GM19099 (cell line): ENCODE data around the gene RNF187.

ENCODE experiments used
- POLR2A ChIP-seq: IDR thresholded peaks from 3 replicates; pipeline ENCODE4 v1.6.1; 2011; ENCODE audit warnings: low read depth; ENCODE audit not compliant: insufficient read length; ENCODE audit errors: extremely low read depth

Gene RNF187

DNA sequence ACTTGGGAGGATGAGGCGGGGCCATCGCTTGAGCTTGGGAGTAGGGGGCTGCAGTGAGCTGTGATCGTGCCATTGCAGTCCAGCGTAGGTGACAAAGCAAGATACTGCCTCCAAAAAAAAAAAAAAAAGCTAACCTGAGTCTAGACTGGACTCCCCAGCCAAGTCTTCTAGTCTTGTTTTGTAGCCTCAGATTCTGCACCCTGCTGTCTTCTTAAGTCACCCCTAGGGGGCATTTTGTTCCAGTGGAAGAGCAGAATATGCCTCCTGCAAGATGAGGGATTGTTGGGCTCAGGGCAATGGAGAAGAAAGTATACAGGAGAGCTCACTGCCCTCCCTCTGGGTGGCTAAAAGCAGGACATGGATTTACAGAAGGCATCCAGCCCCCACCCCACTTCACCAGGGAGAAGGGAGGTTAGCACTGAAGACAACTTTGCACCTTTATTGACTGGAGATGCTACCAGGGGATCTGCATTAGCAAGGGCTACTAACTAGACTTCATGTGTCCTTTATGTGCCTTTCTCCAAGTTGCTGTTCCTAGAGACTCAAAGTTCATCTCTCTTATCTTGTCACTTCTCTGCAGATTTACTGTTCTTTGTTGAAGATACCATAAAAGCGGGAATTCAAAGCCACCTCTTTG lies 15.3 kb upstream of the RNF187 start:
- no peak for TF ChIP-seq POLR2A

DNA sequence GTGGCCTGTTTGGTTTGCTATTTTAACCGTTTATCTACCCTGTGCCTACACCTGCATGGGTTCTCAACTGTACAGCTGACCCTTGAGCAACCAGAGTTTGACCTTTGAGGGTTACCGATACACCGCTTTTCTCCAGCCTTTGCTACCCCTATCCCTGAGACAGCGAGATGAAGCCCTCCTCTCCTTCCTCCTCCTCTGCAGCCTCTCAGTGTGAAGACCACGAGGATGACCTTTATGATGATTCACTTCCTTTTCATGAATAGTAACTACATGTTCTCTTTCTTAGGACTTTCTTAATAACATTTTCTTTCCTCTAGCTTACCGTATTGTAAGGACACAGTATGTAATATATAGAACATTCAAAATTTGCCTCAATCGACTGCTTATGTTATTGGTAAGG lies 14.5 kb upstream of the RNF187 start:
- no peak for TF ChIP-seq POLR2A

DNA sequence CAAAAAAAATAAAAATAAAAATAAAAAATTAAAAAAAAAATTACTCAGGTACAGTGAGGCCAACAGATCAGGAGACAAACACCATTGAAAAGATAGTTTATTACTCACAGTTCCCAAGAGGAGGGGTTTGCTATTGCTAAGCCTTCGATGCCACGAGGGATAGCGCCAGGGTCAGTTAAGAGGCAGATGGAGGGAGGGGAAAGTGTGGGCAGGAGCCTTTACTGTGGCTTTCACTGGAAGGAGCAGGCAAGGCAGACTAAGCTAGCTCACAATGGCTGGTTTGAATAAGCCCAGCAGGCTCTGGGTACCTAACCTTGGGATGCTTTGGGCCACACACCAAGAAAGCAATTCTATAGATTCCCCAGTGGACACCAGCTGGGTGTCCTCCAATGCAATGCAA lies 12.7 kb upstream of the RNF187 start:
- no peak for TF ChIP-seq POLR2A

DNA sequence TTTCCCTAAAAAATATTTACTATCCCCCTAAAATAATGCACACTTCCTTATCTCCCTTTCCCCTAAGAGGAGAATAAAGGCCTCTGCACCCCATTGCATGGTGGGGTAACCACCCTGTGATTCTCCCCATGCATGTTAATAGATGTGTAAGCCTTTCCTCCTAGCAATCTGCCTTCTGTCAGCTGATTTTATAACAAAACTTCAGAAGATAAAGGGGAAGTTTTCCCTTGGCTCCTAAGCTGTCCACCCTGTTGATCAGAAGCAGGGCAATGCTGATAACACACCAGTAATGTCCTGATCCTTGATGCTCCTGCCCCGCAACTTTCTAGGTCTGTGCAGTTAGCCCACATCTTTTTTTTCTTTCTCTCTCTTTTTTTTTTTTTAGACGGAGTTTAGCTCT lies 11.4 kb upstream of the RNF187 start:
- TF ChIP-seq POLR2A = no peak

DNA sequence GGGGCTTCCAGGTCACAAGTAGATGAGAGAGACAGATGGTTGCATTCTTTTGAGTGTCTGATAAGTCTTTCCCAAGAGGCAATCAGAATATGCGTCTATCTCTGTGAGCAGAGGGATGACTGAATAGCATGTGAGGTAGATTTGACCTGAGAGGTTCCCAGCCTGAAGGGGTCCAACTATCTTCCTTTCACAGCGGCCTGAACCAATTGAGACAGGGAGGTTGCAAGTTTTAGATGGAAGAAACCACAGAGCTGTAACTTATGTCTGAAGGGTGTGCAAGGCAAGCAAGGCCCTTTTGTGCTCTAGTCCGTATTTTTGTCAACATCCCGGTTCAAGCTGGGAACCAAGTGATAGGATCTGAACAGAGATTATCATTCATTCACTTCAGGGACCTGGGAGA lies 9.9 kb upstream of the RNF187 start:
- TF ChIP-seq POLR2A = no peak

DNA sequence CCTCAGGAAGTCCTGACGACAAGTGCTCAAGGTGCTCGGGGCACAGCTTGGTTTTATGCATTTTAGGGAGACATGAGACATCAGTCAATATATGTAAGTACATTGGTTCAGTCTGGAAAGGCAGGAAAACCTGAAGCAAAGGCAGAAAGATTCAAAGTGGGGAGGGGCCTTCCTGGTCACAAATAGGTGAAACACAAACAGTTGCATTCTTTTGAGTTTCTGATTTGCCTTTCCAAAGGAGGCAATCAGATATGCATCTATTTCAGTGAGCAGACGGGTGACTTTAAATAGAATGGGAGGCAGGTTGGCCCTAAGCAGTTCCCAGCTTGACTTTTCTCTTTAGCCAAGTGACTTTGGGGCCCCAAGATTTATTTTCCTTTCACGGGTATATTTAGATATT lies 8.9 kb upstream of the RNF187 start:
- TF ChIP-seq POLR2A = no peak

DNA sequence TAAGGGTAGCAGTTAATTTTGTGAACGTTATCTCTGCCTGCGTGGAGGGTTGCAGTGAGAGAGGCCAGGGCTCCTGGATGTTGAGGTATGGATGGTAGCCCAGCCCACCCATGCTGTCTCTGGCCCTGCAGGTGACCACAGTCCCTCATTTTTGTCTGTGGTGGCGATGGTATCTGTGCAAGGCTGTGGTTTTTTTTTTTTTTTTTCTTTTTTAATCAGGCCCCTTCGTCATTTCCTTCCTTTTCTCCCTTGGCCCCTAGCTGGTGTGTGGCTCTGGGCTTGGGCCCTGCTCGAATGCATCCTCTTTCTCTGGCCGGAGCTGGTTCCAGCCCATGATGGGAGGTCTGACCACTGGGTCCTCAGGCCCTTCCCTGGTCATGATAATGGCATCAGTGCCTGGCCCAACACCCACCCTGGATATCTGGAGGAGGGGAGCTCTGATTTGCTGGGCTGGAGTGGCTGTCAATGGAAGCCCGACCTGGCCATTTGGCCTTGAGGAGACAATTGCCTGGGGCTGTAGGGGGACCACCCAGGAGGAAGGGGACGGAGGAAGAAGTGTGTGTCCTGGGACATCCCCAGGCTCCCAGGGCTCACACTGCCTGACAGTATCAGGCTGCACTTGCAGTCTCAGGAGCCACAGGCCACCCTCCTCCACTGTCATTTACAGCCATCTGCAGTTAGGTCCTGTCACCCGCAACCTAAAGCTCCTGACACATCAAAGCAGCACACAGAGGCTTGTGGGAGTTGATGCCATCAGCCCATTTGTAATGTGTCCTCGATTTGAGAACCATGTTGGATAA lies 8.1 kb upstream of the RNF187 start:
- TF ChIP-seq POLR2A = no peak

DNA sequence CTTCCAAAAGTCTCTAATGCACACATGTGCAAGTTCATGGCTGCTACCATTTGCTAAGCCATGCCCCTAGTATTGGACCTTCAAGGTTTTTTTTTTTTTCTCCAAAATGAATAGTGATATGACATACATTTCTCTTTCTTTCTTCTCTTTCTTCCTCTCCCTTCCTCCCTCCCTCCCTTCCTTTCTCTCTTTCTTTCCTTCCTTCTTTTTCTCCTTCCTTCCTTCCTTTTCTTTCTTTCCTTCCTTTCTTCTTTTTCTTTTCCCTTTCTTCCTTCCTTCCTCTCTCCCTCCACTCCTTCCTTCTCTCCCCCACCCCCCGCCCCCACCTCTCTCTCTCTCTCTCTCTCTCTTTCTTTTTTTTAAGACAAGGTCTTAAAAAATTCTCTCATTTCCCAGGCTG lies 3.4 kb upstream of the RNF187 start:
- no peak for TF ChIP-seq POLR2A

DNA sequence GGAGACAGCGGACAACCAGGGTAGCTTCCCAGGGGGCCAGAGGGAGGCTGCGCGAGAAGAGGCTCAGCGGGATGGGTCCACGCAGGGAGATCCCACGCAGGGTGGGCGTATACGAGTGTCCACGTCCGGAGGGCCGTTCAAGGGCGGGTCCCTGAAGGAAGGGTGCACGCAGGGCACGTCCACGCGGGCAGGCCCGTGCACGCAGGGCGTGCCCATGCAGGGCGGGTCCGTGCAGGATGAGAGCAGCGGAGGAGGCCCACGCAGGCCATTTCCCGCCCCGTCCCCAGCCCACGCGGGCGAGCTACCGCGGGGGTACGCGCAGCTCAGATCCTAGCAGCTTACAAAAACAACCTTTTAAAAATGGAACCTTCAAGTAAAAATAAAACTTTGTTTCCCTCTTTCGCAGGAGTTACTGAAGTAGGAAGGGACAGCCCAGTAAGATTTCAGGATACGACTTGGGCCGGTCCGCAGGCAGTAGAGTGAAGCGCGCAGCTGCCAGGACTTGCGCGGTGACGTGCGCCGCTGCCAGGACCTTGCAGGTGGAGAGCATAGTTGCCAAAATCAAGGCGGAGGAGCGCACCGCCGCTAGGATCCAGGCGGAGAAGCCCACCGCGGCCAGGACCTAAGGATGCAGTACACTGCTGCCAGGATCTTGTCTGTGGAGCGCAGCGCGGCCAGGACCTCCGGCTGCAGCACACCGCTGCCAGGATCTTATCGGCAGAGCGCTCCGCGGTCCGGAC lies 416 bp upstream of the RNF187 start:
- TF ChIP-seq POLR2A = peak; percentile 68

DNA sequence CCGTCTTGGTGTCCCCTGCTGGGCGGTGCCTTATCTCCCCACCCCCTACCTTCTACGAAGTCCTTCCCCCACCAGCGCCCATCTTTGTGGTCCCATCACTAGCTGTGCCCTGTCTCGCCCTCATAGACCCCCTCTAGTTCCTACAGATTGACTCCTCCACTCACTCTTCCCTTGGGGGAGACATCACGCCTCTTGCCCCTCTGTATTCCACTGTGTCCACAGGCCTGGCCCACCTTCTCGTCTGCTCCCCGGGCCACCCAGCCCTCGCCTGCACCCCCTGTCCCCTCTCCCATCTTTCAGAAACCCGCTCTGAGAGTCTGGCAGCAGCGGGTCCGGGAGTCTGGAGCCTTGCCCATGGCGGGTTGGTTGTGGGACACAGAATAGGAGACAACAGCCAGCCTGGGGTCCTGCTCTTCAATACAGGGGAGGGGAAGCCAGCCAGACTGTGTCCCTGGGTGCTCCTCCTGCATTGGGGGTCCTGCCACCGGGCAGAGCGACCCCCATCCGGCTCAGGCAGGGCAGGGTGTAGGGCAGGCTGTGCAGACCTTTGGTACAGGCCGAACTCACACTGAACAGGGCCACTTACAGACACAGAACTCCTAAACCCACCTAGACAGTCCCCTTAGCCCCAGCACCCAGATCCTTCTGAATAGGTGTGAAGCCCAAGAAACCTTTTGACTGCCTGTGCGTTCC lies 1.1 kb downstream of the RNF187 start:
- TF ChIP-seq POLR2A = no peak

DNA sequence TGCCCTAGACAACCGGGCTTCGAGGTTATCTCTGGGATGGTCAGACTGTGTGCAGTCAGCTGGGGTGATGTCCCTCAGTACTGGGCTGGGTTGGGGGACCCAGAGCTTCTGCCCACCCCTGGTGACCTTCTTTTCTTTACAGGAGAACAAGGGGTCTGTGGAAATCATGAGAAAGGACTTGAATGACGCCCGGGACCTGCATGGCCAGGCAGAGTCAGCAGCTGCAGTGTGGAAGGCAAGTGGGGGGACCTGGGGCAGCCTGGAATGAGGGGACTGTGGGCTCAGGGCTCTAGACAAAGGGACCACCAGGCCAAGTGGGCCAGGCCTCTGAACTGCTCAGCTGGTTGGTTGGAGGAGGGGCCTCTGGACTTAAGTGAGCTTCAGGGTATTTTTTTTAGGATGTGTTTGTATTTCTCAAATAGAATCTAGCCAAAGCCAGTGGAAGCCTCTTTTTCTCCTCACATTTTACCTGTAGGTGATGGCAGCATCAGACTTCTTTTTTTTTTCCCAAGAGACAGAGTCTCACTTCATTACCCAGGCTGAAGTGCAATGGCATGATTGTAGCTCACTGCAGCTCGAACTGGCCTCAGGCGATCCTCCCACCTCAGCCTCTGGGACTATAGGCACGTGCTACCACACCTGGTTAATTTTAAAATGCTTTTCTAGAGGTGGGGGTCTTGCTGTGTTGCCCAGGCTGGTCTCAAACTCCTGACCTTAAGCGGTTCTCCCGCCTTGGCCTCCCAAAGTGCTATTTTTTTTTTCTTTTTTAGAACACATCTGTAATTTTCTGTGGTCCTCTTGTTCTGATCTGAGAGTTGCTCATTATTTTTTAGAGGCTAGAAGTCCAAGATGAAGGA lies 1.9 kb downstream of the RNF187 start:
- no peak for TF ChIP-seq POLR2A

DNA sequence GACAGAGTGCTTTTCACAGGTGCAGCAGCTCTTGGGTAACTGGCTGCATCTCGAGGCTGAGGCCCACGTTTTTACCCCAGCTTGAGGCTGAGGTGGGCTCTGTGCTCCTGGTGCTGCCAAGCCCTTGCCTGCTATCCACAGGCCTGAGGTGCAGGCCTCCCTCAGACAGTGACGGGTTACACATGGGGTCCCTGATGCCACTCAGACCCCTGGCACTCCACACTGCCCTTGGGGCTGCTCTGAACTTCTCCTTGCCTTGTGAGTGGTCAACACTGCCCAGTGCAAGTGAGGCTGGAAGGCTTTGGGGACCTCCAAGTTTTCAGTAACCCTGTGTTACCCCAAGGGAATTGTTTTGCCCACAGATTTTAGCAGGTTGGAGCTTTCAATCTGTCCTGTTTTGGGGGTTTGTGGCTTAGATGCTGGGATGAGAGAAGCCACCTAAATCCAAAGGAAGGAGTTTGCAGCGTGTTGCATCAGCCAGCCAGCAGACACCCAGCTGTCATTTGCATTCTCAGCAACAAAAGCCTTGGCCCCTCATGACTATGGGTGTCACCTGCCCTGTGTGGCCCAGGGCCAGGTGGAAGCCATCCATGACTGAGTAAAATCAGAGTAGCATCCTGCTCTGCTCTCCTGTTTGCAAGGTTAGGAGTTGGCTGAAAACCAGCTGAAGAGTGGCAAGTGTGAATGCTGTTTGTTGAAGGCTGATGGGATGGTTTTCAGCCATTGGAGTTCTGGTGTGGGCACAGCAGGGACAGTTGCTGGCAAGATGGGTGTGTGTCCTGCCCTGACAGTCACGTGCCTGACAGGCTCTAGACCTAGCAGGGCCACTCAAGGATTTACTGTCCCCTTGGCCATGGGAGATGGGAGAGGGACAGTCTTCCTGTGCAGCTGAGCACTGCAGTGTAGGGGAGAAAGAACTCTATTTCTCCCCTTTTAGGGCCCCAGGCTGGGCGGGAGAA lies 3.2 kb downstream of the RNF187 start:
- no peak for TF ChIP-seq POLR2A
